AG04450 (cell line): ENCODE results near the gene TCF7L1. TPM values are rescaled to one million over a fixed set of nuclear protein-coding genes. Genes with fewer than 3 reads are reported as not detected.

Experiments used
- CTCF ChIA-PET: fragments of 300-600, 350-600 bp; formaldehyde crosslinking; extraction: SDS; loops from one replicate; lab custom pipeline; 2022; ENCODE audit warnings: antibody characterized with exemption, inconsistent platforms; lab: Charles Lee
- POLR2A ChIA-PET: fragments of 350-600 bp; formaldehyde crosslinking; extraction: SDS; loops from one replicate; lab custom pipeline; 2021; ENCODE audit warnings: antibody characterized with exemption, inconsistent platforms; lab: Yijun Ruan, JAX
- DNase-seq: peaks from one replicate; pipeline ENCODE4 v3.0.0-alpha.2; 2011; ENCODE audit warnings: low read depth, low spot score
- H3K27ac ChIP-seq: one replicate; pipeline ENCODE4 v1.5.1; 2012; ENCODE audit warnings: low read depth, low read length, control low read depth
- H3K27me3 ChIP-seq: one replicate; pipeline ENCODE4 v1.6.0; 2012; ENCODE audit warnings: low read length; ENCODE audit not compliant: control insufficient read depth, insufficient read depth
- H3K4me3 ChIP-seq: 2 replicates; pipeline ENCODE4 v1.5.1; 2011; ENCODE audit warnings: mild to moderate bottlenecking, low read depth, low read length, control low read depth
- H3K9me3 ChIP-seq: 2 replicates; pipeline ENCODE4 v1.5.1; 2012; ENCODE audit warnings: low read length; ENCODE audit not compliant: control insufficient read depth, insufficient read depth
- polyA plus RNA-seq: library from polyadenylated mRNA; depleted of rRNA; stranded (reverse); fragments of >200 nt; gene quantifications from 2 replicates; pipeline ENCODE4 v1.2.3, GENCODE V29; 2011
- TF ChIP-seq, protein P1 (sequence below): IDR thresholded peaks from 2 replicates; pipeline ENCODE4 v1.5.1; 2011; ENCODE audit warnings: low read depth, low read length, control low read depth, inconsistent platforms

The TCF7L1 gene
- polyA plus RNA-seq, 1 experiment = 2.7 TPM

DNA sequence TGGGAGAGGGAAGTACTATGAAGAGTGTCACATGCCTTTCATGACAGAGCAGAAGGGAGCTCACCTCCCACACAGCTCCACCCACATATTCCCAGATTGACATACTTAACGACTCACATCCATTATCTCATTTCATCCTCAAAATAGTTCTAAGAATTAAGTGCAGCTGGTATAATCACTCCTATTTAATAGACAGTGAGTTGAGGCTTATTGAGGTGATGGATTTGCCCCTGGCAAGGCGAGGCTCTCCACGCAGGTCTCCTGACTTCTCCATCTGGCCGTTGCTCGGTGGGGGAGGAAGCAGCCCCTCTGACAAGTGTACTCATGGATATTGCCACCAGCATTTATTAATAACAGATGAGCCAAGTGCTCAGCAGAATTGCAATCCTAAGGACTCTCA, 113.2 kb downstream of the TCF7L1 start:
- Histone ChIP-seq H3K4me3 (no peak overlapping the region), H3K9me3 (no peaks in the 10 kb centered on the region), H3K27ac (no peak overlapping the region), H3K27me3 (no peaks in the 10 kb centered on the region)
- TF ChIP-seq, protein P1, sequence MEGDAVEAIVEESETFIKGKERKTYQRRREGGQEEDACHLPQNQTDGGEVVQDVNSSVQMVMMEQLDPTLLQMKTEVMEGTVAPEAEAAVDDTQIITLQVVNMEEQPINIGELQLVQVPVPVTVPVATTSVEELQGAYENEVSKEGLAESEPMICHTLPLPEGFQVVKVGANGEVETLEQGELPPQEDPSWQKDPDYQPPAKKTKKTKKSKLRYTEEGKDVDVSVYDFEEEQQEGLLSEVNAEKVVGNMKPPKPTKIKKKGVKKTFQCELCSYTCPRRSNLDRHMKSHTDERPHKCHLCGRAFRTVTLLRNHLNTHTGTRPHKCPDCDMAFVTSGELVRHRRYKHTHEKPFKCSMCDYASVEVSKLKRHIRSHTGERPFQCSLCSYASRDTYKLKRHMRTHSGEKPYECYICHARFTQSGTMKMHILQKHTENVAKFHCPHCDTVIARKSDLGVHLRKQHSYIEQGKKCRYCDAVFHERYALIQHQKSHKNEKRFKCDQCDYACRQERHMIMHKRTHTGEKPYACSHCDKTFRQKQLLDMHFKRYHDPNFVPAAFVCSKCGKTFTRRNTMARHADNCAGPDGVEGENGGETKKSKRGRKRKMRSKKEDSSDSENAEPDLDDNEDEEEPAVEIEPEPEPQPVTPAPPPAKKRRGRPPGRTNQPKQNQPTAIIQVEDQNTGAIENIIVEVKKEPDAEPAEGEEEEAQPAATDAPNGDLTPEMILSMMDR = no peak
- POLR2A ChIA-PET = no interaction called here
- CTCF ChIA-PET = interaction anchor here (0.7 to 1.7 kb wide), 3 partner anchors 20 to 84 kb away, joined by 3 to 5 read pairs (median 4); no protein-coding TSS in a partner anchor
- DNase-seq = no peak

DNA sequence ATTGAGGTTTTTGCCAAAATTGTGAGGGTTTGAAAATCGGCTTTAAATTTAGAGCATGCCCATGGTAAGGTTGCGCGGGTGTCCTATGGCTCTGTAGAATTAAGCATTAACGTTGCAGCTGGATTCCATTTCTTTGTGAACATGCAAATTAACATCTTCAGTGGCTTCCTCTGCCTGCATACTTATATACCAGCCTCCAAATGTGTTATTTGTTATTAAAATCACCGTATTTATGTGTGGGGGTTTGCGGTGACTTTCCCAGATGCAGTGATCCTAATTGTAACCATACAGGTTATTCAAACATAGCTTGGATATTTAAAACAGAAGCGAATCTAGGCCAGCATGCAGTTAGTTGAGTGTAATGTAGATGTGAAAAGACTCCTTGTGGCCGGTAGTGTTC, 114.4 kb downstream of the TCF7L1 start:
- no peak for DNase-seq
- Histone ChIP-seq H3K27me3 (no peaks in the 10 kb centered on the region), H3K9me3 (no peaks in the 10 kb centered on the region), H3K27ac (no peak overlapping the region), H3K4me3 (no peak overlapping the region)
- CTCF ChIA-PET = no interaction called here
- POLR2A ChIA-PET = interaction anchor here (2.4 kb wide), 1 partner anchor 30 kb away, joined by 10 read pairs; no protein-coding TSS in a partner anchor
- TF ChIP-seq, protein P1 = no peak

DNA sequence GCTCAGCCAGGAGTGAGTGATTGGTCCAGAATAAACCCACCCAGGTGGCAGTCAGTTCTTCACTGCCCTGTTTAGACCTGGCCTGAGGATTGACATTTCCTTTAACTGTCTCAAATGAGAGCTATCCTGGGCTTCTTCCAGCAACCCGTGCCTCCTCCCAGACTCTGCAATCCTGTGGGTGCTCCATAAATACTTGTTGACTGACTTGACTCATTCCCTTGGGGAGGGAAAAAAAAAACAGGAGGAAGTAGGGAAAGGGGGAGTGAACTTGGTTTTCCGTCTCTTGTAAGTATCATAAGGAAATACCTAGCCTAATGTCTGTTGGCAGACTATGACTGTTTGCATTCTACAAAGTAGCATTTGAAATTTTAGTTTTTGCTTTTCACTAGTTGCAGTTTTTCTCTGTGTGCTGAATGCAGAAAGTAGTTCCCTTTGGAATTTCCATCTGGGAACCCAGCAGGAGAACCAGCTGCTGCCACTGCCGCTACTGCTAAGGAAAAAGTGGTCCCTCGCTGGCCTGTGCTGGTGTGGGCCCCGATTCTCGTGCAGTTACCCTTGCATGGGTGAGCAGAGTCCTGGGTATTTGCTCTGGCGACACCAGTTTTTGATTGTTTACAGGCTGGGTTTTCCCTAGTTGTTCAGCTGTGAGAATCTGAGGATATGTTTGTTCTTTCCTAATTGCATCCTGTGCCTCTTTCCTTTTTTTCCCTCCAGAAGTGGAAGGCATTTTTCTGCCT, 115.7 kb downstream of the TCF7L1 start:
- CTCF ChIA-PET = no interaction called here
- TF ChIP-seq, protein P1 = no peak
- no peaks in the 10 kb centered on the region for H3K27me3 ChIP-seq
- peak overlapping the region; percentile 29; the same call in 1 of the 2 replicates for H3K4me3 ChIP-seq
- peak; percentile 82 for DNase-seq
- POLR2A ChIA-PET = interaction anchor here (1.2 to 2.4 kb wide), 4 partner anchors 28 to 116 kb away, joined by 3 to 10 read pairs (median 6); partner anchors contain the start of gene TCF7L1
- no peaks in the 10 kb centered on the region for H3K9me3 ChIP-seq
- H3K27ac ChIP-seq = peak overlapping the region; percentile 90

DNA sequence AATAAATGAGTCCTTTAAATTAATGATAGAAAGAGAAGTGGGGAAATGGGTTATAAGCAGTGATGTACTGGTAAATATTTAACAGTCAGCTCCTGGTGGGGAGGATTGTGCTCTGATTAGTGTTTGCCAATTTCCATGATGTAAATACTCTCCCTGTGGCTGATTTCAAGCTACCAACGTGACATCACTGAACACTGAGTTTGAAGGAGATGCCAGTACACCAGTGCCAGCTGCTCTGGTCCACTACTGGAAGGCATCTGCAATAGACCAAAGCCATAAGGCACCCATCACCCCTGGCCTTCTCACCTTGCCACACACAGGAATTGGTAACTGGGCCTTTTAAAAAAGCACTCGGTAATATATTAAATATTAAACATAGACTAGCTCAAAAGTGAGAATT, 116.9 kb downstream of the TCF7L1 start:
- POLR2A ChIA-PET = interaction anchor here (1.6 to 2.4 kb wide), 2 partner anchors 9 to 27 kb away, joined by 3 to 10 read pairs; no protein-coding TSS in a partner anchor
- DNase-seq = no peak
- TF ChIP-seq, protein P1 = no peak

DNA sequence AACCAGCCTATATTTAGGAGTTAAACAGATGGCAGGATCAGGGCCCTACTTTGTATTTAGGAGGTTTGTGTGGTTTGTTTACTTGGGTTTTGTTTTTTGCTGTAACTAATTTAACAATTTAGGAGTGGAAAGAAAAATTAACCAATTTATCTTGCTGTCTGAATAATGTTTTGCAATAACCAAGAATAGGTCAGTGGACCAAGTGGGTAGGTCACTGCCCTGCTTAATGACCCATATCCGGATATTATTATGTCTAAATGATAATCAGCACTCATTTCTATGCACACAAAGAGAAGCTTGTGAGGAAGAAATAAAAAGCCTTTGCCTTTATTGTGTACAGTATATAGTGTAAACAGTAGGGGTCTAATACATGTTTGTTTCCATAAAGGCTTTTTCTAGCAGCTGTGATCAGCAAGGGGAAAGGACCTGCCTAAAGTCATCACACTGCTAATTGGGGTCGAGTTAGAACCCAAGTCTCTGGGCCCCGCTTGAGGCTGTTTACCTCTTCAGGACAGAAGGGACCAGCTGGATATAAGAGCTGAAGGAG, 118.0 kb downstream of the TCF7L1 start:
- POLR2A ChIA-PET = interaction anchor here (1.6 kb wide), 1 partner anchor 8 kb away, joined by 3 read pairs; no protein-coding TSS in a partner anchor
- H3K4me3 ChIP-seq = no peak overlapping the region
- TF ChIP-seq, protein P1 = no peak
- no peaks in the 10 kb centered on the region for H3K27me3 ChIP-seq
- no peaks in the 10 kb centered on the region for H3K9me3 ChIP-seq
- CTCF ChIA-PET = interaction anchor here (1.2 to 1.4 kb wide), 2 partner anchors 16 to 185 kb away, joined by 3 to 5 read pairs; no protein-coding TSS in a partner anchor
- H3K27ac ChIP-seq = no peak overlapping the region
- DNase-seq = no peak

More for the DNA sequence above, 116.9 kb downstream of the TCF7L1 start:
- no peak overlapping the region for H3K27ac ChIP-seq
- no peaks in the 10 kb centered on the region for H3K27me3 ChIP-seq
- no peaks in the 10 kb centered on the region for H3K9me3 ChIP-seq
- no peak overlapping the region for H3K4me3 ChIP-seq
- CTCF ChIA-PET = interaction anchor here (0.6 to 1.2 kb wide), 2 partner anchors 17 to 362 kb away, joined by 5 read pairs; no protein-coding TSS in a partner anchor
